ENCODE results near the gene OLAH. TPM values are rescaled to one million over a fixed set of nuclear protein-coding genes. Genes with fewer than 3 reads are reported as not detected.

Gene OLAH
- total RNA-seq, 1 experiment from 2014 or later, result not detected

DNA sequence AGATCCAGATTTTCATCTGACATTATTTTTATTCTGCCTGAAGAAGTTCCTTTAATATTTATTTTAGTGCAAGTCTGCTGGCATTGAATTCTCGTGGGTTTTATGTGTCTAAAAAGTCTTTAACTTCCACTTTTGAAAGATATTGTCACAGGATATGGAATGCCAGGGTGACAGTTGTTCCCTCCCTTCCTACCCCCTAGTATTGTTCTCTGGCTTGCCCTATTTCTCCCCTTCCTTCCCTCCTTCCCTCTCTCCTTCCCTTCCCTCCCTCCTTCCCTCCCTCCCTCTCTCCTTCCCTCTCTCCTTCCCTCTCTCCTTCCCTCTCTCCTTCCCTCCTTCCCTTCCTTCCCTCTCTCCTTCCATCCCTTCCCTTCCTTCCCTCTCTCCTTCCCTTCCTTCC, 14.9 kb downstream of the OLAH start:
- Histone ChIP-seq H4K20me1 (ENCODE audit: insufficient read depth) (no peaks in the 10 kb centered on the region), H3F3A (ENCODE audit: insufficient read depth, low read depth) (no peaks in the 10 kb centered on the region), H3K36me3 (ENCODE audit: low read depth) (no peaks in the 10 kb centered on the region), H2AFZ (no peak overlapping the region), H3K4me2 (no peak overlapping the region), H3K4me3 (no peak overlapping the region), H3K9me2 (ENCODE audit: insufficient read depth) (no peaks in the 10 kb centered on the region), H3K79me2 (ENCODE audit: low read depth) (no peaks in the 10 kb centered on the region), H3K9me3 (ENCODE audit: insufficient read depth, low read depth) (peaks cover 5% of the 10 kb centered on the region; the same call in 1 of the 2 replicates), H3K4me1 (replicated peaks; ENCODE audit: insufficient read depth) (no peaks in the 10 kb centered on the region), H3K27me3 (ENCODE audit: insufficient read depth, low read depth) (no peaks in the 10 kb centered on the region), H3K27ac (no peak overlapping the region)
- no TSS peak for BruUV-seq (replicated peaks)
- TF ChIP-seq EZH2 (IDR thresholded peaks at IDR 0.05; ENCODE audit: low read depth) (no peak), CTCF (conservative IDR thresholded peaks at IDR 0.05) (no peak)
- intact Hi-C loops (cut with micrococcal nuclease; ENCODE audit: unreplicated experiment), result no loop called here
- ChIA-PET POLR2A (ENCODE audit: unreplicated experiment) (interaction anchor here (1.0 kb wide), 1 partner anchor 1596 kb away, joined by 4 read pairs; no protein-coding TSS in a partner anchor), CTCF (no interaction called here)
- DNase-seq, result no peak

GRCh38 chr10:15059914-15060313, 16.2 kb downstream of the OLAH start:
- Histone ChIP-seq H3K27me3 (ENCODE audit: insufficient read depth, low read depth) (no peaks in the 10 kb centered on the region), H3K9me3 (ENCODE audit: insufficient read depth, low read depth) (peaks cover 5% of the 10 kb centered on the region; the same call in 1 of the 2 replicates), H3K4me3 (no peak overlapping the region), H3K79me2 (ENCODE audit: low read depth) (no peaks in the 10 kb centered on the region), H4K20me1 (ENCODE audit: insufficient read depth) (no peaks in the 10 kb centered on the region), H3K9me2 (ENCODE audit: insufficient read depth) (no peaks in the 10 kb centered on the region), H3K4me1 (replicated peaks; ENCODE audit: insufficient read depth) (no peaks in the 10 kb centered on the region), H2AFZ (no peak overlapping the region), H3K4me2 (no peak overlapping the region), H3K36me3 (ENCODE audit: low read depth) (no peaks in the 10 kb centered on the region), H3K27ac (no peak overlapping the region), H3F3A (ENCODE audit: insufficient read depth, low read depth) (no peaks in the 10 kb centered on the region)
- CTCF ChIA-PET, result no interaction called here
- no peak for DNase-seq
- no TSS peak for BruUV-seq (replicated peaks)
- intact Hi-C loops (cut with micrococcal nuclease; ENCODE audit: unreplicated experiment), result no loop called here
- POLR2A ChIA-PET (ENCODE audit: unreplicated experiment), result no interaction called here
- TF ChIP-seq EZH2 (IDR thresholded peaks at IDR 0.05; ENCODE audit: low read depth) (no peak), CTCF (conservative IDR thresholded peaks at IDR 0.05) (no peak)

DNA sequence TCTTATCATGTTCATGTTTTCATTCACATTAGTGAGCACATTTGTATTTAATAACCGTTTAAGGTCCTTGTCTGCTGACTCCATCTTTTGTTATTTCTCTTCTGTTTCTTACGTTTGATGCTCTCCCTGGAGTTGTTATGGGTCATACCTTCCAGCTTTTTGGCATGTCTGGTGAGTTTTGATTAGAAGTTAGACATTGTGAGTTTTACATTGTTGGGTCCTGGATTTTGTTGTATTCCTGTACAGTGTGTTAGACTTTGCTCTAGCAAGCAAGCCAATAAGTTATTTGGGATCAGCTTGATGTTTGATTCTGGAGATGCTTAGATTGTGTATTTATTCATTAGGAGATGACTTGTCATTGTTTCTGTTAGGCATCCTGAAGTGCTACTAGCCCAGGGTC, 16.9 kb downstream of the OLAH start:
- H2AFZ ChIP-seq, result no peak overlapping the region
- no peaks in the 10 kb centered on the region for H4K20me1 ChIP-seq (ENCODE audit: insufficient read depth)
- no peaks in the 10 kb centered on the region for H3K27me3 ChIP-seq (ENCODE audit: insufficient read depth, low read depth)
- H3K27ac ChIP-seq, result no peak overlapping the region
- H3K4me2 ChIP-seq, result no peak overlapping the region
- ChIA-PET CTCF (no interaction called here), POLR2A (ENCODE audit: unreplicated experiment) (no interaction called here)
- H3K79me2 ChIP-seq (ENCODE audit: low read depth), result no peaks in the 10 kb centered on the region
- no peaks in the 10 kb centered on the region for H3K36me3 ChIP-seq (ENCODE audit: low read depth)
- H3F3A ChIP-seq (ENCODE audit: insufficient read depth, low read depth), result no peaks in the 10 kb centered on the region
- no peaks in the 10 kb centered on the region for H3K4me1 ChIP-seq (replicated peaks; ENCODE audit: insufficient read depth)
- H3K4me3 ChIP-seq, result no peak overlapping the region
- DNase-seq, result no peak
- peaks cover 5% of the 10 kb centered on the region; the same call in 1 of the 2 replicates for H3K9me3 ChIP-seq (ENCODE audit: insufficient read depth, low read depth)
- BruUV-seq (replicated peaks), result no TSS peak
- H3K9me2 ChIP-seq (ENCODE audit: insufficient read depth), result no peaks in the 10 kb centered on the region
- TF ChIP-seq CTCF (conservative IDR thresholded peaks at IDR 0.05), result no peak
- no peak for TF ChIP-seq EZH2 (IDR thresholded peaks at IDR 0.05; ENCODE audit: low read depth)
- intact Hi-C loops (cut with micrococcal nuclease; ENCODE audit: unreplicated experiment), result no loop called here

Measured in PC-9 (cell line).